Prostate gland (tissue), 2 donors: ENCODE results near the gene PRPF31. TPM values are rescaled to one million over a fixed set of nuclear protein-coding genes. Genes with fewer than 3 reads are reported as not detected.
"Not testable (repeated sequence)": the region's sequence is repeated elsewhere in the genome, so short reads cannot be mapped to it uniquely, and the experiment has no call there.

Source experiments
- DNase-seq: peaks from one replicate; pipeline ENCODE4 v3.0.0-alpha.2; 2019; ENCODE audit warnings: low spot score
- H3K27ac ChIP-seq, 2 donors: fragments of 200-600 bp; sonication (generic); 2 replicates each; pipeline ENCODE4 v1.5.1; 2017 to 2019
- H3K27me3 ChIP-seq: fragments of 200-600 bp; sonication (generic); replicated peaks from 2 replicates; pipeline ENCODE4 v1.5.1; 2019; ENCODE audit not compliant: insufficient read depth
- H3K36me3 ChIP-seq, 2 donors: fragments of 200-600 bp; sonication (generic); 1 replicate in 1 of 2; 2 replicates in 1 of 2; pipeline versions ENCODE4 v1.5.1 to v1.8.1; 2017 to 2019
- H3K4me1 ChIP-seq: fragments of 200-600 bp; sonication (generic); replicated peaks from 2 replicates; pipeline ENCODE4 v1.5.1; 2019
- H3K4me3 ChIP-seq, 2 donors: fragments of 200-600 bp; sonication (generic); 2 replicates each; pipeline ENCODE4 v1.5.1; 2017 to 2019
- H3K9me3 ChIP-seq: fragments of 200-600 bp; sonication (generic); 2 replicates; pipeline ENCODE4 v1.5.1; 2017
- CTCF ChIP-seq, 4 experiments: fragments of 200-600 bp in 2 of 4; fragments of 450-650 bp in 2 of 4; sonication (generic) in 2 of 4; IDR thresholded peaks; 1 replicate in 3 of 4; 2 replicates in 1 of 4; pipeline ENCODE4 v1.5.1; 2016 to 2019; ENCODE audit warnings: antibody characterized with exemption in 4 of 4, mild to moderate bottlenecking in 2 of 4, moderate library complexity in 2 of 4
- POLR2A ChIP-seq: fragments of 450-650 bp; IDR thresholded peaks from one replicate; pipeline ENCODE4 v1.6.1; 2016; ENCODE audit warnings: antibody characterized with exemption, mild to moderate bottlenecking
- POLR2AphosphoS5 ChIP-seq: sonication (generic); formaldehyde crosslinking; IDR thresholded peaks from one replicate; pipeline ENCODE4 v1.6.1; 2017; ENCODE audit warnings: antibody characterized with exemption
- WGBS: methylation state at CpG from one replicate; pipeline ENCODE4 v1.1.5; 2018; 5-methylcytosine and 5-hydroxymethylcytosine counted together
- intact Hi-C: fragments of 100-400 bp; cut with DNase I; formaldehyde crosslinking; loops from one replicate; pipeline ENCODE4 v1.14.2; 2022
- total RNA-seq, 2 donors: library from RNA; depleted of rRNA; stranded (reverse); fragments of >200 nt; gene quantifications; one replicate each; pipeline ENCODE4 v1.1.0, GENCODE V29; 2016

Gene PRPF31
- total RNA-seq, 2 donors from 2014 or later, result 50.7 to 71.6 TPM

GRCh38 chr19:54169149-54169740 is 53.7 kb downstream of the PRPF31 start:
- H3K4me1 ChIP-seq, result no peaks in the 10 kb centered on the region
- WGBS, result 90% methylated on average over 21 of the region's 21 CpGs
- intact Hi-C loops, result loop anchor here (5.0 kb wide), 1 partner anchor 63 kb away; no protein-coding TSS in a partner anchor
- no peaks in the 10 kb centered on the region for H3K9me3 ChIP-seq
- H3K36me3 ChIP-seq, result no peaks in the 10 kb centered on the region
- DNase-seq, result no peak
- H3K4me3 ChIP-seq, result no peak overlapping the region
- TF ChIP-seq POLR2AphosphoS5 (no peak), CTCF (IDR thresholded peaks at IDR 0.05) (no peak), POLR2A (no peak)
- H3K27me3 ChIP-seq, result no peaks in the 10 kb centered on the region
- H3K27ac ChIP-seq, result no peak overlapping the region

GRCh38 chr19:54171736-54172431 is 56.3 kb downstream of the PRPF31 start:
- Histone ChIP-seq H3K4me3 (peak overlapping the region; percentile 36 to 42), H3K27ac (peak overlapping the region; percentile 86 to 89)
- H3K9me3 ChIP-seq, DNase-seq, intact Hi-C loops, H3K27me3 ChIP-seq, H3K4me1 ChIP-seq, H3K36me3 ChIP-seq: not testable (repeated sequence)
- WGBS, result 56% methylated on average over 15 of the region's 23 CpGs

GRCh38 chr19:54172471-54173358 is 57.2 kb downstream of the PRPF31 start, which contains the start of gene TMC4:
Gene TMC4, minus strand, starts transcription at chr19:54173160. Its CDS starts 43 bp downstream, at chr19:54173117.
- TF ChIP-seq POLR2AphosphoS5 (peak; percentile 62), POLR2A (peak; percentile 51), CTCF (IDR thresholded peaks at IDR 0.05) (peak in 3 of 4 experiments; percentile 15 to 86 (median 70))
- Histone ChIP-seq H3K36me3 (no peaks in the 10 kb centered on the region), H3K9me3 (no peaks in the 10 kb centered on the region), H3K4me1 (no peaks in the 10 kb centered on the region), H3K27ac (peak within 1 kb of the TSS; percentile 86 to 89), H3K4me3 (peak within 1 kb of the TSS; percentile 36 to 42), H3K27me3 (no peaks in the 10 kb centered on the region)
- peak; percentile 74 for DNase-seq
- intact Hi-C loops, result no loop called here
- WGBS, result 17% methylated on average over 11 of the region's 13 CpGs

DNA sequence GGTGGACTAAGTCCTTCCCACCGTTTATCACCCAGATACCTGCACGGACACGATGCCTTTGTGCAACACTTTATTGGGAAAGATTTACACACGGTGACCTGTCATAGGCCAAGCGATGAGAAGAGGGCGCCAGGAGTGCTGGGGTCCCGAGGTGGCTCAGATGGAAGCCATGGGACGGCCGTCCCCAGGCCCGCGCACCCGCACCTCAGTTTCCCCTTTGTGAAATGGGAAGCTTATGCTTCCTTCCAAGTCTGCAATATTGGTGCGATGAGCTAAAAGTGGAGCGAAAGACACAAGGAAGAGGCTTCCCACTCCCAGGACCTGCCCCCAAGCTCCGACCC is 57.8 kb downstream of the PRPF31 start:
- Histone ChIP-seq H3K27ac (peak overlapping the region; percentile 86 to 89), H3K27me3 (no peaks in the 10 kb centered on the region), H3K36me3 (no peaks in the 10 kb centered on the region), H3K4me1 (no peaks in the 10 kb centered on the region), H3K9me3 (no peaks in the 10 kb centered on the region), H3K4me3 (peak overlapping the region in 1 of 2 donors; percentile 42)
- WGBS, result 49% methylated on average over 15 of the region's 15 CpGs
- intact Hi-C loops, result no loop called here
- DNase-seq, result no peak
- TF ChIP-seq POLR2AphosphoS5 (no peak), POLR2A (no peak), CTCF (IDR thresholded peaks at IDR 0.05) (no peak)
